MCF 10A (cell line): Measurements from ENCODE around the gene WDR59. TPM values are rescaled to one million over a fixed set of nuclear protein-coding genes. Genes with fewer than 3 reads are reported as not detected.

Experiments used
- BruUV-seq: library from RNA; stranded (reverse); fragments of 400-500 nt; replicated peaks from 2 replicates; lab custom pipeline; 2021; lab: Mats Ljungman, UMichigan
- CTCF ChIA-PET: fragments of 300-600 bp; sonication (Branson Sonifier 250); formaldehyde crosslinking; extraction: SDS; loops from one replicate; lab custom pipeline; 2021; ENCODE audit warnings: antibody characterized with exemption, inconsistent platforms; lab: Yijun Ruan, JAX
- POLR2A ChIA-PET: fragments of 300-600, 350-650 bp; sonication (Branson Sonifier 250); formaldehyde crosslinking; extraction: SDS; loops from one replicate; lab custom pipeline; 2020; ENCODE audit warnings: antibody characterized with exemption, inconsistent platforms; lab: Yijun Ruan, JAX
- DNase-seq: peaks from one replicate; pipeline ENCODE4 v3.0.0-alpha.2; 2018; ENCODE audit not compliant: unreplicated experiment
- H3K27ac Mint-ChIP-seq: one replicate; pipeline ENCODE4 v1.8.0; 2022; ENCODE audit warnings: mild to moderate bottlenecking, low read depth, mixed read lengths; ENCODE audit not compliant: unreplicated experiment
- H3K27me3 Mint-ChIP-seq: one replicate; pipeline ENCODE4 v1.8.0; 2022; ENCODE audit warnings: mixed read lengths; ENCODE audit not compliant: insufficient read depth, unreplicated experiment
- H3K36me3 Mint-ChIP-seq: one replicate; pipeline ENCODE4 v1.8.0; 2022; ENCODE audit warnings: mild to moderate bottlenecking, moderate library complexity, mixed read lengths; ENCODE audit not compliant: insufficient read depth, unreplicated experiment
- H3K4me1 Mint-ChIP-seq: one replicate; pipeline ENCODE4 v1.8.0; 2022; ENCODE audit warnings: mixed read lengths; ENCODE audit not compliant: insufficient read depth, unreplicated experiment
- H3K4me3 Mint-ChIP-seq: one replicate; pipeline ENCODE4 v1.8.0; 2022; ENCODE audit warnings: mild to moderate bottlenecking, moderate library complexity, mixed read lengths; ENCODE audit not compliant: unreplicated experiment
- H3K9me3 Mint-ChIP-seq: one replicate; pipeline ENCODE4 v1.8.0; 2022; ENCODE audit warnings: mixed read lengths; ENCODE audit not compliant: unreplicated experiment
- CTCF ChIP-seq: fragments of 200-600 bp; IDR thresholded peaks from one replicate; pipeline ENCODE4 v1.8.0; 2022; ENCODE audit warnings: antibody characterized with exemption, mild to moderate bottlenecking; ENCODE audit not compliant: unreplicated experiment
- intact Hi-C: fragments of 100-400 bp; cut with micrococcal nuclease; formaldehyde crosslinking; loops from 2 replicates; pipeline ENCODE4 v1.14.1; 2022
- total RNA-seq: library from RNA; stranded (reverse); gene quantifications from 2 replicates; pipeline ENCODE4 v1.2.3, GENCODE V29; 2022

The WDR59 gene
- total RNA-seq, 1 experiment from 2014 or later, result 56.1 TPM

- Mint-ChIP-seq H3K4me3 (no peak overlapping the region), H3K36me3 (peaks cover 57% of the 10 kb centered on the region), H3K4me1 (no peaks in the 10 kb centered on the region), H3K9me3 (no peaks in the 10 kb centered on the region), H3K27ac (no peak overlapping the region), H3K27me3 (no peaks in the 10 kb centered on the region)
- CTCF ChIA-PET, result interaction anchor here (0.7 kb wide), 1 partner anchor 18 kb away, joined by 3 read pairs; no protein-coding TSS in a partner anchor
- no TSS peak for BruUV-seq
- POLR2A ChIA-PET, result no interaction called here
- intact Hi-C loops, result no loop called here
- TF ChIP-seq CTCF, result no peak
- DNase-seq, result no peak
Observed at GRCh38 chr16:74898659-74899058, 86.3 kb downstream of the WDR59 start.

- no TSS peak for BruUV-seq
- CTCF ChIA-PET, result interaction anchor here (0.6 to 1.5 kb wide), 6 partner anchors 34 to 229 kb away, joined by 3 to 11 read pairs (median 4); no protein-coding TSS in a partner anchor
Observed at GRCh38 chr16:74896389-74897370, 88.2 kb downstream of the WDR59 start.

GRCh38 chr16:74893541-74893940 lies 91.4 kb downstream of the WDR59 start:
- CTCF ChIA-PET, result interaction anchor here (1.9 kb wide), 1 partner anchor 218 kb away, joined by 6 read pairs; no protein-coding TSS in a partner anchor
- intact Hi-C loops, result no loop called here
- Mint-ChIP-seq H3K36me3 (peaks cover 69% of the 10 kb centered on the region), H3K9me3 (no peaks in the 10 kb centered on the region), H3K4me1 (no peaks in the 10 kb centered on the region), H3K27me3 (no peaks in the 10 kb centered on the region), H3K4me3 (no peak overlapping the region), H3K27ac (no peak overlapping the region)
- POLR2A ChIA-PET, result interaction anchor here (1.0 to 1.5 kb wide), 2 partner anchors 8 to 31 kb away, joined by 3 to 4 read pairs; no protein-coding TSS in a partner anchor
- no TSS peak for BruUV-seq
- no peak for DNase-seq
- no peak for TF ChIP-seq CTCF

More at GRCh38 chr16:74896389-74897370, 88.2 kb downstream of the WDR59 start:
- peaks cover 60% of the 10 kb centered on the region for H3K36me3 Mint-ChIP-seq
- POLR2A ChIA-PET, result interaction anchor here (0.6 to 1.8 kb wide), 10 partner anchors 9 to 547 kb away, joined by 3 to 5 read pairs (median 3); partner anchors contain the start of genes MLKL and WDR59
- DNase-seq, result peak; percentile 69
- no peak overlapping the region for H3K4me3 Mint-ChIP-seq
- intact Hi-C loops, result no loop called here
- H3K9me3 Mint-ChIP-seq, result no peaks in the 10 kb centered on the region
- no peaks in the 10 kb centered on the region for H3K4me1 Mint-ChIP-seq
- H3K27me3 Mint-ChIP-seq, result no peaks in the 10 kb centered on the region
- no peak overlapping the region for H3K27ac Mint-ChIP-seq
- no peak for TF ChIP-seq CTCF
